Suprapubic skin (tissue), 4 donors: Measurements from ENCODE around the gene ADCK2. TPM values are rescaled to one million over a fixed set of nuclear protein-coding genes. Genes with fewer than 3 reads are reported as not detected.
"Not testable (repeated sequence)": the region's sequence is repeated elsewhere in the genome, so short reads cannot be mapped to it uniquely, and the experiment has no call there.

Source experiments
- DNase-seq, 2 donors: peaks; one replicate each; pipeline ENCODE4 v3.0.0-alpha.2; 2019; ENCODE audit warnings: low spot score in 2 of 2
- H3K27ac ChIP-seq: fragments of 200-600 bp; sonication (generic); one replicate; pipeline ENCODE4 v1.5.1; 2019
- H3K27me3 ChIP-seq: fragments of 200-600 bp; sonication (generic); one replicate; pipeline ENCODE4 v1.5.1; 2019
- H3K36me3 ChIP-seq: fragments of 200-600 bp; sonication (generic); one replicate; pipeline ENCODE4 v1.5.1; 2019
- H3K4me1 ChIP-seq: fragments of 200-600 bp; sonication (generic); one replicate; pipeline ENCODE4 v1.5.1; 2019
- H3K4me3 ChIP-seq: fragments of 200-600 bp; sonication (generic); one replicate; pipeline ENCODE4 v1.5.1; 2019; ENCODE audit warnings: mild to moderate bottlenecking
- H3K9me3 ChIP-seq: fragments of 200-600 bp; sonication (generic); one replicate; pipeline ENCODE4 v1.5.1; 2019
- EP300 ChIP-seq: sonication (generic); formaldehyde crosslinking; IDR thresholded peaks from one replicate; pipeline ENCODE4 v1.6.1; 2017; ENCODE audit warnings: antibody characterized with exemption
- POLR2A ChIP-seq, 2 donors: fragments of 450-650 bp; IDR thresholded peaks; one replicate each; pipeline ENCODE4 v1.6.1; 2017; ENCODE audit warnings: antibody characterized with exemption in 2 of 2, mild to moderate bottlenecking in 2 of 2, moderate library complexity in 2 of 2
- POLR2AphosphoS5 ChIP-seq, 3 donors: sonication (generic); formaldehyde crosslinking; IDR thresholded peaks; one replicate each; pipeline ENCODE4 v1.6.1; 2017; ENCODE audit warnings: antibody characterized with exemption in 3 of 3
- WGBS: methylation state at CpG from one replicate; pipeline ENCODE4 v1.1.5; 2018; 5-methylcytosine and 5-hydroxymethylcytosine counted together
- total RNA-seq, 4 donors: library from RNA; depleted of rRNA; stranded (reverse); fragments of >200 nt; gene quantifications; one replicate each; pipeline ENCODE4 v1.1.0, GENCODE V29; 2016
- TF ChIP-seq, protein P1 (sequence below), 2 donors: fragments of 200-600 bp in 1 of 2; fragments of 450-650 bp in 1 of 2; sonication (generic) in 1 of 2; IDR thresholded peaks; one replicate each; pipeline ENCODE4 v1.5.1; 2016 to 2019; ENCODE audit warnings: antibody characterized with exemption in 2 of 2, mild to moderate bottlenecking in 1 of 2, moderate library complexity in 1 of 2

The ADCK2 gene
- total RNA-seq, 4 donors from 2014 or later, result 41.2 to 65.9 (median 53.3) TPM

DNA sequence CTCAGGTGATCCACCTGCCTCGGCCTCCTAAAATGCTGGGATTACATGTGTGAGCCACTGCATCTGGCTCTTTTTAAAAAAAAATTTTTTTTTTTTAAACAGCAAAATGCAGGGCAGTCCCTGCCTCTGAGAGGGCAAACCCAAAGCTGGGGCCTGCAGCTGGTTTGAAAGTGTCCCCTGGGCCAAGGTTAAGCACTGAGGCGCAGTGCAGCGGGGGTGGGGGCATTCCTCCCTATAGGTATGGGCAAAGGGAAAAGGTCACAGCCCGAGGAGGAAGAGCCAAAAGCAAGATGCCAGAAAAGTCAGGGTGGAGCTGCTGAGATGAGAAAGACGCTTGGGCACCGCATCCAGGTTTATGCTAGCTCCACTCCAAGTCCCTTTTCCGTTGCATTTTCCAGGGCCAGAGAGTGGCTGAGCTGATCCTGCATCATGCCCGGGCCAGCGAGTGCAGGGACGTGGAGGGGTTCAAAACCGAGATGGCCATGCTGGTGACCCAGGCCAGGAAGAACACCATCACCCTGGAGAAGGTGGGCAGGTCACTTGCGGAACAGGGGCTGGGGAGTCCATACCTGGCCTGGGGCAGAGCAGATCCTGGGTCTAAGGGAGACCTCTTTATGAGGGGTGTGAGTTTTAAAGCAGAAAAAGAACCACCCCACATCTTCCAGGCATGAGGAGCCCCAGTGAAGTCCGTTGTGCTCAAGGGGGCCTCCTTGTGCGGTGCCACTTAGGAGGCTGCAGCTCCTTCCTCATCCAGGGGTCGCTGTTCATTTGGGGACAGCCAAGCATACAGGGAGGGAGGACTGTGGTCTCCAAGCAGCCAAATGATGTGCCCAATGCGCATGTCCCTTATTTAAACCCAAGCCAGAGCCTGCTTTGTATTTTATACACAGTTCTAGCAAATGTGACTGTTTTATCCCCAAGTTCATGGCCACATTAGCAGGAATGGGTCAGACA is 16.7 kb downstream of the ADCK2 start:
- H3K27me3 ChIP-seq, result no peaks in the 10 kb centered on the region
- H3K9me3 ChIP-seq, result no peaks in the 10 kb centered on the region
- peak in 1 of 2 donors; percentile 77 for DNase-seq
- H3K36me3 ChIP-seq, result peaks cover 77% of the 10 kb centered on the region
- WGBS, result 92% methylated on average over 16 of the region's 16 CpGs
- no peaks in the 10 kb centered on the region for H3K4me1 ChIP-seq
- H3K4me3 ChIP-seq, result no peak overlapping the region
- H3K27ac ChIP-seq, result no peak overlapping the region
- TF ChIP-seq POLR2AphosphoS5 (IDR thresholded peaks at IDR 0.05) (no peak), POLR2A (IDR thresholded peaks at IDR 0.05) (no peak), EP300 (no peak)
- TF ChIP-seq, protein P1, sequence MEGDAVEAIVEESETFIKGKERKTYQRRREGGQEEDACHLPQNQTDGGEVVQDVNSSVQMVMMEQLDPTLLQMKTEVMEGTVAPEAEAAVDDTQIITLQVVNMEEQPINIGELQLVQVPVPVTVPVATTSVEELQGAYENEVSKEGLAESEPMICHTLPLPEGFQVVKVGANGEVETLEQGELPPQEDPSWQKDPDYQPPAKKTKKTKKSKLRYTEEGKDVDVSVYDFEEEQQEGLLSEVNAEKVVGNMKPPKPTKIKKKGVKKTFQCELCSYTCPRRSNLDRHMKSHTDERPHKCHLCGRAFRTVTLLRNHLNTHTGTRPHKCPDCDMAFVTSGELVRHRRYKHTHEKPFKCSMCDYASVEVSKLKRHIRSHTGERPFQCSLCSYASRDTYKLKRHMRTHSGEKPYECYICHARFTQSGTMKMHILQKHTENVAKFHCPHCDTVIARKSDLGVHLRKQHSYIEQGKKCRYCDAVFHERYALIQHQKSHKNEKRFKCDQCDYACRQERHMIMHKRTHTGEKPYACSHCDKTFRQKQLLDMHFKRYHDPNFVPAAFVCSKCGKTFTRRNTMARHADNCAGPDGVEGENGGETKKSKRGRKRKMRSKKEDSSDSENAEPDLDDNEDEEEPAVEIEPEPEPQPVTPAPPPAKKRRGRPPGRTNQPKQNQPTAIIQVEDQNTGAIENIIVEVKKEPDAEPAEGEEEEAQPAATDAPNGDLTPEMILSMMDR (IDR thresholded peaks at IDR 0.05), result no peak

DNA sequence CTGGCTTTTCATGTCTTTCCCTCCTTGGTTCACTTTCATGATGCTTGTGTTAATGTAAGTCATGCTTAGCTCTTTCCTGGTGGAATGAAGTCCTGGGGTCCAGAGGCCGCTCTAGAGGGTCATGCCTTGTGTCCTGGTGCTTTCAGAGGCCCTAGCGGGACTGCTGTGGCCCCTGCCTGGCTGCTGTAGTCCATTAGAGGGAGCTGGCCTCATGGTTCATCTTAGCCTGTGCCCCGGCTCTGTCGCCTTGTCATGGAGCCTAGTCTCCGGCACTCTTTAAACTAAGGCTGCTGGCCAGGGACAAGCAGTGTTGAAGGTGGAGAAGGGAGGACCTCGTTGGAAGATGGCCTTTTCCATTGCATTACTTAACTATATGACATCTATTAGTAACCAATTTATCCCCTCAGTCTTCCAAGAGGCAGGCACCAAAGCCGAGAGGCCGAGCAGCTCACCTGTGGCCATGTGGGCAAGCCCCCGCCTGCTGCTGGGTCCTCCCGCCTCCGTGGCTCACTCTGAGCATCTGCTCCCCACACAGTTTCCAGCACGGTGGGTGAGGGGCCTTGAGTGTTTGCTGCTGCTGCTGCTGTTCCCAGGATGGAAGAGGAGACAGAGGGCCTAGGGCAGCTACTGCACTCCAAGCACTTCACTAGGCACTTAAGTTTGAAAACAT is 18.8 kb downstream of the ADCK2 start:
- Histone ChIP-seq H3K4me1 (peaks cover 7% of the 10 kb centered on the region), H3K4me3 (no peak overlapping the region), H3K9me3 (no peaks in the 10 kb centered on the region), H3K36me3 (peaks cover 63% of the 10 kb centered on the region), H3K27me3 (no peaks in the 10 kb centered on the region), H3K27ac (no peak overlapping the region)
- peak in 1 of 2 donors; percentile 62 for DNase-seq
- TF ChIP-seq EP300, result no peak
- no peak for TF ChIP-seq POLR2A (IDR thresholded peaks at IDR 0.05)
- TF ChIP-seq, protein P1 (IDR thresholded peaks at IDR 0.05), result no peak
- no peak for TF ChIP-seq POLR2AphosphoS5 (IDR thresholded peaks at IDR 0.05)
- 89% methylated on average over 11 of the region's 12 CpGs for WGBS

- not testable (repeated sequence) for H3K9me3 ChIP-seq, H3K27ac ChIP-seq, H3K4me3 ChIP-seq, H3K27me3 ChIP-seq, DNase-seq
- Histone ChIP-seq H3K4me1 (peaks cover 22% of the 10 kb centered on the region), H3K36me3 (peaks cover 42% of the 10 kb centered on the region)
- 97% methylated on average over 10 of the region's 10 CpGs for WGBS
Observed at GRCh38 chr7:140693849-140694248, 21.1 kb downstream of the ADCK2 start.

DNA sequence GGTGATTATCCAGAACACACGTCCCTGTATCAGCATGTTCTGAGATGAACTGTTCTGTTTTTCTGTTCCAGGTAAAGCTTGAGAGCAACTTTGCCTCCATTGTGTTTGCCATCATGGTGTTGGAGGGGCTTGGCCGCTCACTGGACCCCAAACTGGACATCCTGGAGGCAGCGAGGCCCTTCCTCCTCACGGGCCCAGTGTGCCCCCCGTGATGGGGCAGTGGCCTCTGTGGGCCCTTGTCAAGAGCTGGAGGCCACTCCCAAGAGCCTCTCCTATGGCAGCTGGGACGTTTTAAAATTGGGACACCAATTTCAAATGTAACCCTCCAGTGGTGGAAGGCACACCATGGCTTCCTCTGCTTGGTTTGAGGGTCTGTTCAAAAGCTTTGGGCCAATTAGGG is 21.8 kb downstream of the ADCK2 start:
- Histone ChIP-seq H3K9me3 (no peaks in the 10 kb centered on the region), H3K27me3 (no peaks in the 10 kb centered on the region), H3K4me1 (peaks cover 22% of the 10 kb centered on the region), H3K4me3 (no peak overlapping the region), H3K27ac (no peak overlapping the region), H3K36me3 (peaks cover 34% of the 10 kb centered on the region)
- 78% methylated on average over 2 of the region's 6 CpGs for WGBS
- no peak for DNase-seq
- TF ChIP-seq, protein P1 (IDR thresholded peaks at IDR 0.05), result no peak
- TF ChIP-seq EP300, result no peak

- no peaks in the 10 kb centered on the region for H3K9me3 ChIP-seq
- WGBS, result 93% methylated on average over 11 of the region's 11 CpGs
- H3K36me3 ChIP-seq, result peaks cover 26% of the 10 kb centered on the region
- TF ChIP-seq POLR2AphosphoS5 (IDR thresholded peaks at IDR 0.05) (no peak), POLR2A (IDR thresholded peaks at IDR 0.05) (no peak), EP300 (no peak)
- TF ChIP-seq, protein P1 (IDR thresholded peaks at IDR 0.05), result no peak
- no peak overlapping the region for H3K4me3 ChIP-seq
- no peak overlapping the region for H3K27ac ChIP-seq
- peaks cover 22% of the 10 kb centered on the region for H3K4me1 ChIP-seq
- no peaks in the 10 kb centered on the region for H3K27me3 ChIP-seq
- peak in 1 of 2 donors; percentile 73 for DNase-seq
Observed at GRCh38 chr7:140695381-140695780, 22.6 kb downstream of the ADCK2 start.
